ENCODE data around the gene NUDT3. TPM values are rescaled to one million over a fixed set of nuclear protein-coding genes. Genes with fewer than 3 reads are reported as not detected.
A peak's percentile ranks its signal among the peaks of the same experiment; 100 is the strongest.

NUDT3 gene
- total RNA-seq, 1 experiment from 2014 or later = 25.2 TPM

GRCh38 chr6:34339971-34340370 is 52.5 kb downstream of the NUDT3 start:
- intact Hi-C loops (cut with micrococcal nuclease) = no loop called here
- peaks cover 5% of the 10 kb centered on the region; the same call in 1 of the 2 replicates for H4K20me1 ChIP-seq (ENCODE audit: insufficient read depth)
- DNase-seq (ENCODE audit: low read depth, low spot score) (no peak), ATAC-seq (no peak)
- H3K4me3 ChIP-seq (replicated peaks in 1 of 2; ENCODE audit: low read depth in 1 of 2, low read length in 2 of 2) = no peak overlapping the region
- TF ChIP-seq SIN3A (IDR thresholded peaks at IDR 0.05; ENCODE audit: low read depth) (no peak), CTCF (IDR thresholded peaks at IDR 0.05 in 2 of 3, conservative IDR thresholded peaks at IDR 0.05 in 1 of 3; ENCODE audit: borderline replicate concordance in 1 of 3, insufficient read depth in 1 of 3, low read depth in 2 of 3, low read length in 2 of 3) (no peak), ZNF274 (IDR thresholded peaks at IDR 0.05; ENCODE audit: low read depth, low read length) (no peak)
- no peak overlapping the region for H2AFZ ChIP-seq (ENCODE audit: low read depth, low read length, poor library complexity, severe bottlenecking)
- H3K27me3 ChIP-seq (ENCODE audit: insufficient read depth, low read length) = no peaks in the 10 kb centered on the region
- peaks cover 0 to 7% of the 10 kb centered on the region in 2 experiments; a peak in 1 of 4 replicates for H3K4me1 ChIP-seq (ENCODE audit: control insufficient read depth in 1 of 2, insufficient read depth in 2 of 2, low read length in 2 of 2)
- H3K36me3 ChIP-seq (ENCODE audit: control insufficient read depth in 1 of 2, insufficient read depth in 2 of 2, low read length in 2 of 2) = peaks cover 0 to 2% of the 10 kb centered on the region in 2 experiments; a peak in 1 of 4 replicates
- RAD21 ChIA-PET (ENCODE audit: low non-redundant PET in 1 of 2, low total read pairs in 2 of 2, uncharacterized antibody in 2 of 2, unreplicated experiment in 2 of 2) = no interaction called here
- POLR2A ChIA-PET = no interaction called here
- H3K27ac ChIP-seq (ENCODE audit: low read depth, low read length) = no peak overlapping the region
- no peaks in the 10 kb centered on the region for H3K9me3 ChIP-seq (ENCODE audit: control insufficient read depth in 1 of 2, insufficient read depth in 1 of 2, low read depth in 1 of 2, low read length in 2 of 2)
- no peak overlapping the region for H3K9ac ChIP-seq (ENCODE audit: low read length)
- CTCF ChIA-PET = no interaction called here
- H3K79me2 ChIP-seq (ENCODE audit: insufficient read depth, low read length) = peaks cover 79% of the 10 kb centered on the region
- no peaks in the 10 kb centered on the region for H3K9me2 ChIP-seq (ENCODE audit: insufficient read depth)
- H3K4me2 ChIP-seq (ENCODE audit: low read length) = no peak overlapping the region
- TSS peak; percentile 19 for BruUV-seq (replicated peaks)

- Histone ChIP-seq H3K4me3 (replicated peaks in 1 of 2; ENCODE audit: low read depth in 1 of 2, low read length in 2 of 2) (no peak overlapping the region), H3K27ac (ENCODE audit: low read depth, low read length) (no peak overlapping the region), H3K9me2 (ENCODE audit: insufficient read depth) (no peaks in the 10 kb centered on the region), H3K4me2 (ENCODE audit: low read length) (no peak overlapping the region), H3K27me3 (ENCODE audit: insufficient read depth, low read length) (no peaks in the 10 kb centered on the region), H3K36me3 (ENCODE audit: control insufficient read depth in 1 of 2, insufficient read depth in 2 of 2, low read length in 2 of 2) (peaks cover 0 to 2% of the 10 kb centered on the region in 2 experiments; a peak in 1 of 4 replicates), H2AFZ (ENCODE audit: low read depth, low read length, poor library complexity, severe bottlenecking) (no peak overlapping the region), H3K9ac (ENCODE audit: low read length) (no peak overlapping the region), H3K4me1 (ENCODE audit: control insufficient read depth in 1 of 2, insufficient read depth in 2 of 2, low read length in 2 of 2) (peaks cover 0 to 7% of the 10 kb centered on the region in 2 experiments; a peak in 1 of 4 replicates), H3K79me2 (ENCODE audit: insufficient read depth, low read length) (peaks cover 74% of the 10 kb centered on the region), H3K9me3 (ENCODE audit: control insufficient read depth in 1 of 2, insufficient read depth in 1 of 2, low read depth in 1 of 2, low read length in 2 of 2) (no peaks in the 10 kb centered on the region), H4K20me1 (ENCODE audit: insufficient read depth) (peaks cover 5% of the 10 kb centered on the region; the same call in 1 of the 2 replicates)
- DNase-seq (ENCODE audit: low read depth, low spot score) (no peak), ATAC-seq (no peak)
- POLR2A ChIA-PET = no interaction called here
- RAD21 ChIA-PET (ENCODE audit: low non-redundant PET in 1 of 2, low total read pairs in 2 of 2, uncharacterized antibody in 2 of 2, unreplicated experiment in 2 of 2) = no interaction called here
- intact Hi-C loops (cut with micrococcal nuclease) = no loop called here
- no peak for TF ChIP-seq JUND (IDR thresholded peaks at IDR 0.05)
- TF ChIP-seq POLR2AphosphoS5 (IDR thresholded peaks at IDR 0.05; ENCODE audit: low read depth, low read length) = no peak
- TF ChIP-seq CEBPB (IDR thresholded peaks at IDR 0.05; ENCODE audit: low read depth) = no peak
- TF ChIP-seq, protein P1, sequence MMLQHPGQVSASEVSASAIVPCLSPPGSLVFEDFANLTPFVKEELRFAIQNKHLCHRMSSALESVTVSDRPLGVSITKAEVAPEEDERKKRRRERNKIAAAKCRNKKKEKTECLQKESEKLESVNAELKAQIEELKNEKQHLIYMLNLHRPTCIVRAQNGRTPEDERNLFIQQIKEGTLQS (IDR thresholded peaks at IDR 0.05) = no peak
- TF ChIP-seq CTCF (IDR thresholded peaks at IDR 0.05 in 2 of 3, conservative IDR thresholded peaks at IDR 0.05 in 1 of 3; ENCODE audit: borderline replicate concordance in 1 of 3, insufficient read depth in 1 of 3, low read depth in 2 of 3, low read length in 2 of 3) = no peak
- no peak for TF ChIP-seq FOSL1 (IDR thresholded peaks at IDR 0.05; ENCODE audit: low read depth)
- no TSS peak for BruUV-seq (replicated peaks)
- CTCF ChIA-PET = no interaction called here
Measured at GRCh38 chr6:34339432-34339831, 53.0 kb downstream of the NUDT3 start.

Measured in HCT116 (cell line).